Kidney (tissue), 14 donors: ENCODE measurements around the gene L3MBTL4. TPM values are rescaled to one million over a fixed set of nuclear protein-coding genes. Genes with fewer than 3 reads are reported as not detected.

Experiments
- DNase-seq, 5 donors: peaks; one replicate each; pipeline ENCODE4 v3.0.0-alpha.2; 2013 to 2020
- FAIRE-seq: peaks from 2 replicates; lab custom pipeline; 2012; peaks lifted over from hg19 to GRCh38; lab: Jason Lieb, UNC
- H3K27ac ChIP-seq, 2 donors: one replicate each; pipeline ENCODE4 v1.7.0; 2013; ENCODE audit warnings: low read depth in 2 of 2, low read length in 2 of 2, inconsistent platforms in 1 of 2
- H3K27me3 ChIP-seq: one replicate; pipeline ENCODE4 v1.7.1; 2013; ENCODE audit warnings: low read length, inconsistent platforms; ENCODE audit not compliant: control insufficient read depth, insufficient read depth
- H3K36me3 ChIP-seq, 3 donors: one replicate each; pipeline versions ENCODE4 v1.7.0 to v1.7.1; 2013; ENCODE audit warnings: low read length in 3 of 3, control low read depth in 1 of 3, inconsistent platforms in 1 of 3; ENCODE audit not compliant: insufficient read depth in 3 of 3, control insufficient read depth in 2 of 3
- H3K4me1 ChIP-seq, 3 donors: one replicate each; pipeline versions ENCODE4 v1.7.0 to v1.7.1; 2013; ENCODE audit warnings: low read length in 3 of 3, inconsistent platforms in 1 of 3, low read depth in 1 of 3; ENCODE audit not compliant: control insufficient read depth in 2 of 3, insufficient read depth in 2 of 3
- H3K4me3 ChIP-seq, 3 donors: one replicate each; pipeline versions ENCODE4 v1.7.0 to v1.8.1; 2013; ENCODE audit warnings: low read length in 3 of 3, control low read depth in 1 of 3, inconsistent platforms in 1 of 3
- H3K9ac ChIP-seq, 3 donors: one replicate each; pipeline versions ENCODE4 v1.7.0 to v1.7.1; 2013; ENCODE audit warnings: low read length in 3 of 3, control low read depth in 1 of 3, inconsistent platforms in 1 of 3
- H3K9me3 ChIP-seq, 3 donors: one replicate each; pipeline versions ENCODE4 v1.7.0 to v1.7.1; 2013; ENCODE audit warnings: low read length in 3 of 3, control low read depth in 1 of 3, inconsistent platforms in 1 of 3; ENCODE audit not compliant: control insufficient read depth in 2 of 3, insufficient read depth in 1 of 3
- CTCF ChIP-seq: IDR thresholded peaks from 3 replicates; pipeline ENCODE4 v1.5.1; 2012; ENCODE audit warnings: mild to moderate bottlenecking, moderate library complexity, borderline replicate concordance; ENCODE audit not compliant: insufficient read depth; ENCODE audit errors: extremely low read depth
- intact Hi-C: fragments of 100-400 bp; cut with DNase I; formaldehyde crosslinking; loops from one replicate; pipeline ENCODE4 v1.11.1; 2022
- microRNA-seq: library from miRNA; unstranded; fragments of <30 nt; microRNA quantifications from one replicate; pipeline ENCODE4 v1.2.0, GENCODE V29; 2020
- polyA plus RNA-seq: library from polyadenylated mRNA; stranded (reverse); fragments of 350-450 nt; fragmentation: Illumina TruSeq; extraction: RNeasy Lipid Tissue Mini Kit (QIAGEN cat#74804); gene quantifications from one replicate; pipeline ENCODE4 v1.2.3, GENCODE V29; 2014; ENCODE audit warnings: low read depth, low replicate concordance; ENCODE audit not compliant: insufficient read depth
- total RNA-seq: library from RNA; stranded (reverse); fragmentation: NEBNext Ultra II Directional; extraction: Animal tissue kit (Norgen Biotek cat#: 25700); gene quantifications from one replicate; pipeline ENCODE4 v1.2.1, GENCODE V29; 2021
- donor health status: control.
- donor health status: control.
- donor health status: control.
- donor health status: control.
- donor health status: control.
- donor health status: DM: yes; HTN: yes; CAD: no.
- donor health status: Normal renal cell carcinoma (clear cell type).

L3MBTL4 gene
- total and polyA plus RNA-seq, 2 donors from 2014 or later = 3.9 to 15.2 TPM

- intact Hi-C loops = no loop called here
- TF ChIP-seq CTCF = no peak
- Histone ChIP-seq H3K27ac (no peak overlapping the region), H3K4me3 (no peak overlapping the region), H3K4me1 (no peaks in the 10 kb centered on the region), H3K27me3 (no peaks in the 10 kb centered on the region), H3K9ac (no peak overlapping the region), H3K9me3 (no peaks in the 10 kb centered on the region), H3K36me3 (no peaks in the 10 kb centered on the region)
- DNase-seq (no peak), FAIRE-seq (no peak)
These were observed 502.1 kb downstream of the L3MBTL4 start for GRCh38 chr18:5912566-5912965.

- no peak overlapping the region for H3K9ac ChIP-seq
- DNase-seq (no peak), FAIRE-seq (no peak)
- H3K4me1 ChIP-seq = no peaks in the 10 kb centered on the region
- intact Hi-C loops = no loop called here
- H3K9me3 ChIP-seq = no peaks in the 10 kb centered on the region
- no peak overlapping the region for H3K27ac ChIP-seq
- TF ChIP-seq CTCF = no peak
- H3K36me3 ChIP-seq = no peaks in the 10 kb centered on the region
- H3K27me3 ChIP-seq = no peaks in the 10 kb centered on the region
- no peak overlapping the region for H3K4me3 ChIP-seq
These were observed 505.6 kb downstream of the L3MBTL4 start for GRCh38 chr18:5909125-5909524.

Small RNA genes within 50 kb of the gene (microRNA-seq; reads per million reads assigned to microRNA genes)
- not detected for gene MIR4317
